SW480 (cell line): ENCODE results near the gene PRR32.
"Not testable (repeated sequence)": the region's sequence is repeated elsewhere in the genome, so short reads cannot be mapped to it uniquely, and the experiment has no call there.

Source experiments
- DNase-seq: peaks from one replicate; pipeline ENCODE4 v3.0.0-alpha.2; 2016; ENCODE audit warnings: low spot score

PRR32 gene, protein sequence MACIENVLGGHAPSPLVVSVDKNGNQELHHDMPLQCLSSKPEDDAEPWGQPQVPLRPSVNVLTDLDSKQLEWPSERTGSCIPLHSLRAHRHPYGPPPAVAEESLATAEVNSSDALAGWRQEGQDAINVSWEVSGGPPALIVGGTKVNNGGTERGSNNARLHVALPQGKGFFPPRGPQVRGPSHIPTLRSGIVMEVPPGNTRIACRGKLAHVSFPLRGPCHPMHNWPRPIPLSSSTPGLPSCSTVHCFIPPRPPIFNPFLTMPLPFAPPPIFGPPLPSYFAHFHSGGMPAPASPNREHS

DNA sequence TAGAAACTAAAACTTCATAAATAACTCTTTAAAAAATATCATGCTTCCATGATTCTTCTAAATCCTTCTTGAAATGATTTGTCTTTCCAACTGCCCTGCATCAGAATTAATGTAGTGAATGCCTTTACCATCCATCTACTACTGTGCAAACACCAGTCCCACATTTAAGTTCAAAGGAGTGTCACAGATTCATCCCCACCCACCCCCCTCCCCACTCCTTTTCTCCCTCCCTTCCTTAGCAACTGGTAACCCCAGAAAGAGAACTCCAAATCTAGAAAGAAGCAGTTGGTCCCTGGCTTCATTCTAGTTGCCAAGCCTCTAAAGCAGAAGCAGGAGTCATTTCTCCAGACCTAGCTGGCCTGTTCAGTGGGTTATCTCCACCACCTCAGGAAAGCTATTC is at the start of gene PRR32:
PRR32 (plus strand) TSS at position 301 of the 400 bp plus-strand sequence. CDS start 115 bp downstream, outside the sequence.
- no peak for DNase-seq

DNA sequence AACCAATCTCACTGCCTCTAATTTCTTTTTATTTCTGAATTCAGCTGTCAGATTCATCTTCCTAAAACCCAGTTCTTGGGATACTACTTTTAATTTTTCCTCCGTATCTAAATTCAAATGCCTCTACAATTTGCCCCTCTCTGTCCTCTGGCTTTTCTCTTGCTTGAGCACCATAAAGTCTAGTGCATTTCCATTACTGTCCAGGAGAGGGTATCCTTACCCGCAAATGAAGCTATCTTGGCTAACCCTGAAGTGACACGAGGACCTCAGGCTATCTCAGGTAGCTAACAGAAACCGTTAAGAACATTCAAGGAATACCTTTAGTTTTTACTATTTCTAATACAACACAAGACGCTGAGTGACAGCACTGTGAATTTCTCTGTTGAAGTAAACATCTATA is 49.4 kb upstream of the PRR32 start:
- DNase-seq = peak; percentile 21

DNA sequence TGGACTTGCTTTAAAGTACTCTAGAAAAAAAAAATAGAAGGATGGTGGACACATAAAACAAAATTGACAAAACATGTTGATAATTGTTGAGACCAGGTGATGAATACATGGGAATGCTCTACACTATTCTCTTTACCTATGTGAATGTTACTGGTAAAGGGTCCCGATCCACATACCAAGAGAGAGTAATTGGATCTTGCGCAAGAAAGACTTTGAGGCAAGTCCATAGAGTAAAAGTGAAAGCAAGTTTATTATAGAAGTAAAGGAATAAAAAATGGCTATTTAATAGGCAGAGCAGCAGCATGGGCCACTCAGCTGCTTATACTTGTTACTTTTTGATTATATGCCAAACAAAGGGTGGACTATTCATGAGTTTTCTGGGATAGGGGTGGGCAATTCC is 34.0 kb upstream of the PRR32 start:
- DNase-seq = no peak

DNA sequence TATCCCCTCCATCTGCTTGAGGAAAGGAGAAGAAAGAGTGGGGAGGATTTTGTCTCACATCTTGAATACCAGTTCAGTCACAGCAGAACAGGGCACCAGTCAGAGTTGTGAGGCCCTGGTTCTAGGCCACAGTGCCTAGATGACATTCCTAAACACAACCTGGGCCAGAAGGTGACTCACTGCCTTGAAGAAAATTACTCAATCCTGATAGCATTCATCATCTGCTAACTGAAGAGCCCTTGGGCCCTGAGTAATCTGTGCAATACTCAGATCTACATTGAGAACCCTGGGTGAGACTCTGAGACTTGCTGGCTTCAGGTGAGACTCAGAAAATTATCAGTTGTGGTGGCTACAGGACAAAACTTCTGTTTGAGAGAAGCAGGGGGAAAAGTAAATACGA is 20.5 kb upstream of the PRR32 start:
- DNase-seq = no peak

DNA sequence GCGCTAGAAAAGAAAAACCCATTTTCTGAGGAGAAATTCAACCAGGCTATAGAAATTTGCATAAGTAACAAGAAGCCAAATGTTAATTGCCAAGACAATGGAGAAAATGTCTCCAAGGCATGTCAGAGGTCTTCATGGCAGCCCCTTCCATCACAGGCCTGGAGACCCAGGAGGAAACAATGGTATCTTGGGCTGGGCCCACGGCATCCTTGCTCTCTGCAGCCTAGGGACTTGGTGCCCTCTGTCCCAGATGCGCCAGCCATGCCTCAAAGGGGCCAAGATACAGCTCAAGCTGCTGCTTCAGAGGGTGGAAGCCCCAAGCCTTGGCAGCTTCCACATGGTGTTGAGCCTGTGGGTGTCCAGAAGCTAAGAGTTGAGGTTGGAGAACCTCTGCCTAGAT is 12.7 kb upstream of the PRR32 start:
- not testable (repeated sequence) for DNase-seq

DNA sequence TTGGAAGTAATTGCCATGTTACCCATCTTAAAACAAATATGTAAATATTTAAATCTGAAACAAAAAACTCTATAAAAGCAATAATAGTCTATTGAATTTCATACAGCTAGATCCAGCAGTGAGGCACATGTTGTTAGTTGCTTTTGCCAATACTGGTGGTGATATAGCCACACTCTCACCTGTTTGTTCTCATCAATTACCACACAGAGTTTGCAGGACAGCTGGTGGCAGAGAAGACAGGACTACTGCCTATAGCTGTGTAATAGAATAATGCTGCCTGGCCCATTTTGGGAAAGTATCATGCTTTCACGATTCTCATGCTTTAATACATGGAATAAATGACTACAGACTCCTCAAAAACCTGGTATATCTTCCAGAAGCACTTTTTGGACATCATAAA is 3.7 kb upstream of the PRR32 start:
- DNase-seq = no peak

DNA sequence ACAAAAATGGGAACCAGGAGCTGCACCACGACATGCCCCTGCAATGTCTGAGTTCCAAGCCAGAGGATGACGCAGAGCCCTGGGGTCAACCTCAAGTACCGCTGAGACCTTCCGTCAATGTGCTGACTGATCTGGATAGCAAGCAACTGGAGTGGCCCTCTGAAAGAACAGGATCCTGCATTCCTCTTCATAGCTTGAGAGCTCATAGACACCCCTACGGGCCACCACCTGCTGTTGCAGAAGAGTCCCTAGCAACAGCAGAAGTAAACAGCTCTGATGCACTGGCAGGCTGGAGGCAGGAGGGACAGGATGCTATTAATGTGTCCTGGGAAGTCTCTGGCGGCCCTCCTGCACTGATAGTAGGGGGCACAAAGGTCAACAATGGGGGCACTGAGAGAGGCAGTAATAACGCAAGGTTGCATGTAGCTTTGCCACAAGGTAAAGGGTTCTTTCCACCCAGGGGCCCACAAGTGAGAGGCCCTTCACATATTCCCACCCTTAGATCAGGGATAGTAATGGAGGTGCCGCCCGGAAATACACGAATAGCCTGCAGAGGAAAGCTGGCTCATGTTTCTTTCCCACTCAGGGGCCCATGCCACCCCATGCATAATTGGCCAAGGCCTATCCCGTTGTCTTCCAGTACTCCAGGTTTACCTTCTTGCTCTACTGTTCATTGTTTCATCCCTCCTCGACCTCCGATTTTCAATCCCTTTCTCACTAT is 1.3 kb downstream of the PRR32 start:
- DNase-seq = no peak

DNA sequence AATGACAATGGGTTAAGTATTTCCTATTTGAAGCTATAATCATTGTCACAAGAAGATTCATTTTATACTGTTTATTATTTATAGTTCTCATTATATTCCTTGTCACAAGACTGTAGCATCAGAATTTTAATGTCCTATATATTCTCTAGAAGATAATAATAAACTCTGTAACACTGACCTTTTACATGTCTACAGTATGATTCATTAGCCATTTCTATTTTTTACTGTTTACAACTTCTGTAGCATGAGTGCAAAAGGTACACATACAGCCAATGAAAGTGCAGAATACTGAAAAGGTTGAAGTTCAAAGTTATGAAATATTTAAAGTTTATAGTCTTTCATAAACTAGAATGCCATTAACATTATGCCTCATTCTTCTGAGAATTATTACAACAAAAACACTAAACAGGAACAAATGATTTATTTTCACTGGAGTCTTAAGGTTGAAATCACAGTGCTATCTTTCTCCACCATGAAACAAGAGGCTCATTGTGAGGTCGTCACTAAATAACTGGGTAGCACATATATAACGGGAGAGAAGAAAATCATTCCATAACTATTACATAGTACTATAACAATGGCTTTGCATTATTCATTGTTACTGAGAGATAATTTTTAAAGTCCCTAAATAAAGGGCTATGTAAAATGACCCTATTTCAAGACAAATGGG is 4.9 kb downstream of the PRR32 start:
- no peak for DNase-seq

DNA sequence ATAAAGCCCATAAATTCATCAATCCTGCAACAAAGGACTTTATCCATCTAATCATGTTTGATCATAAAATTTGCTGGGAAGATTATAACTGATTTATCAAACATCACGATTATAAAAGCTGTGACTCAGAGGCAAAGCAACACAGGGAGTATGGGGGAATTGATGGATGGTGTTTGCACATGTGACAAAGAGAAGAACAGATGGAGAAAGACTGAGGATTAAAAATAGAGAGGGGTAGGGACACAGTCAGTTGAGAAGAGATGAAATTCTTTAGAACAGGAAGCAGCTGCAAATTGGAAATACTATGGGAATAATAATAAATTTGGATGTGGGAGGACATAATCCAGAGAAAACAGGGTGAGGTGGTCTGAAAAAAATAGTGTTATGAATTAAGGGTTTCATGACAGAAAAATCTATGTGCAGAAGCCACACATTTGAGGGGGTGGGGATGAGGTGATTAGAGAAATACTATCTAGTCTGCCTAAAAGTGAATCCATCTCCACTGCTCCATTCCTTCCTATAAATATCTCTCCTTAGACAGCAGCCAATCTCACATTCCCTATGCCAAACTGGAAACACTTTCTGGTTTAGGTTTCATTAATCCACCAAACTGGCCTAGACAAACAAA is 6.2 kb downstream of the PRR32 start:
- no peak for DNase-seq

DNA sequence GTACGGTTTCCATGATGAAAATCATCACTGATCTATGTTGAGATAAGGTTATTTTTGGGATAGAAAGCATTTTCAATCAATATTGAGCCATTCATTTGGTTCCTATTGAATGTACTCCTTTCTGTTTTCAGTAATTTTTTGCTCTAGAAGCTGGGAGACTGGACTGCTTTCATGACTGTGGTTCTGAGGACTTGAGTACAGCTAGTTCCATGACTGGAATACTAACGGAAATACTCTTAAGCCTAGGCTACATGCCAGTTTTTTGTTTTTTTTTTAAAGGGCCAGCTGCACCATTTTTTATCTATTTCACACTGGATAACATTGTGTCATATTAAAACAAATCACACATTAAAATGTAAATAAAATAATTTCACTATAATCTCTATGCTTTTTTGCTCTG is 16.7 kb downstream of the PRR32 start:
- no peak for DNase-seq

DNA sequence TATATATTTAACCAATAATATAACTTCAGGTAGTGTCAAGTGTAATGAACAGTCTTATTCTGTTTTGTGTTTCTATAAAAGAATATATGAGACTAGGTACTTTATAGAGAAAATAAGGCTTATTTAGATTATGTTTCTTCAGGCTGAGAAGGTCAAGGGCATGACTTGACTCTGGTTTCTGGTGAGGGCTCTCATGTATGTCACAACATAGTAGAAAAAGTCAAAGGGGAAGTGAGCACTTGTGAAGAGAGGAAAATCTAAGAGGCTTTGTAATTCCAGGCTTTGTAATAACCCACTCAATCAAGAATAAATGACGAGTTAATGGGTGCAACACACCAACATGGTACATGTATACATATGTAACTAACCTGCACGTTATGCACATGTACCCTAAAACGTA is 27.6 kb downstream of the PRR32 start:
- DNase-seq = no peak

DNA sequence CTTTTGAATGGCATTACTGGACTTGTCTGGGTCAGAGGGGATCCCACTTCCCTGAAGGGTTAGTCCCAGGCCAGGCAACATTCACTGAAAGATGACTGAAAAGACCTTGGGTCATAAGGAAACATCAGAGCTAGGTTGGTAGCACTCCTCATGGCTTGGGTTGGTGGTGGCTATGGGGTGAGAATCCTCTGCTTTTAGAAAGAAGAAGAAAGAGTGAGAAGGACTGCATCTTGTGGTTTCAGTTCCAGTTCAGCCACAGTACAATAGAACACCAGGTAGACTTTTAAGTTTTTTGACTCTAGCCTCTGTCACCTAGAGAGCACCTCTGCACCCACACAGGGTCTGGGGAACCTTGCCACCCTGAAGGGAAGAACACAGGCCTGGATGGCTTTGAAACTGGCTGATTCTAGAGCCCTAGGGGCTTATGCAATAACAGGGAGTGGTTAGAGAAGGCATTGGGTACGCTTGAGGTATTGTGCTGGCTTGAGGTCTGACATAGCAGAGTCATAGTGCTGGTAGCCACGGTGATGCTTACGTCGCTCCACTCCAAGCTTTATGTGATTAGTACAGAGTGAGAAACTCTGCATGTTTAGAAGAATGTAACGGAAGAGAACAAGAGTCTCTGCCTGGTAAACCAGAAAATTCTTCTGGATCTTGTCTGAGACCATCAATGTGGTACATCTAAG is 36.5 kb downstream of the PRR32 start:
- no peak for DNase-seq
